Endothelial cell of umbilical vein (primary cell): Measurements from ENCODE around the gene HIVEP1. TPM values are rescaled to one million over a fixed set of nuclear protein-coding genes. Genes with fewer than 3 reads are reported as not detected.

Experiments
- BruUV-seq: library from RNA; stranded (reverse); fragments of 400-500 nt; replicated peaks from 2 replicates; lab custom pipeline; 2021; lab: Mats Ljungman, UMichigan
- CTCF ChIA-PET: fragments of 300-600, 350-600 bp; sonication (Branson Sonifier 250); formaldehyde crosslinking; loops from one replicate; lab custom pipeline; 2021; ENCODE audit warnings: antibody characterized with exemption, inconsistent platforms; lab: Charles Lee
- POLR2A ChIA-PET: fragments of 300-600, 350-600 bp; sonication (Branson Sonifier 250); formaldehyde crosslinking; loops from one replicate; lab custom pipeline; 2021; ENCODE audit warnings: antibody characterized with exemption, inconsistent platforms; lab: Charles Lee
- DNase-seq: peaks from one replicate; pipeline ENCODE4 v3.0.0-alpha.2; 2011; ENCODE audit warnings: low read depth, low spot score
- FAIRE-seq: peaks from 2 replicates; lab custom pipeline; 2011; peaks lifted over from hg19 to GRCh38; lab: Jason Lieb, UNC
- H2AFZ ChIP-seq: 2 replicates; pipeline ENCODE4 v1.6.0; 2012; ENCODE audit warnings: low read depth, low read length, control low read depth, inconsistent platforms
- H3K27ac ChIP-seq: 2 replicates; pipeline ENCODE4 v1.5.1; 2011; ENCODE audit warnings: low read depth, mild to moderate bottlenecking, control low read depth, low read length, moderate library complexity; ENCODE audit not compliant: insufficient read depth
- H3K27me3 ChIP-seq, 2 experiments: 2 replicates each; pipeline versions ENCODE4 v1.6.0 to v1.6.1; 2011; ENCODE audit warnings: low read length in 2 of 2, mixed read lengths in 1 of 2; ENCODE audit not compliant: control insufficient read depth in 2 of 2, insufficient read depth in 2 of 2
- H3K36me3 ChIP-seq, 2 experiments: 2 replicates in 1 of 2; 3 replicates in 1 of 2; pipeline ENCODE4 v1.5.1; 2011; ENCODE audit warnings: low read length in 2 of 2, mild to moderate bottlenecking in 1 of 2, moderate library complexity in 1 of 2; ENCODE audit not compliant: control insufficient read depth in 2 of 2, insufficient read depth in 2 of 2; ENCODE audit errors: extremely low read depth in 1 of 2
- H3K4me1 ChIP-seq: 3 replicates; pipeline ENCODE4 v1.5.1; 2011; ENCODE audit warnings: mild to moderate bottlenecking, low read length; ENCODE audit not compliant: control insufficient read depth, insufficient read depth; ENCODE audit errors: extremely low read depth
- H3K4me2 ChIP-seq: 2 replicates; pipeline ENCODE4 v1.6.1; 2011; ENCODE audit warnings: low read length, control low read depth, mixed read lengths; ENCODE audit not compliant: insufficient read depth
- H3K4me3 ChIP-seq, 3 experiments: fragments of 200-600 bp in 1 of 3; sonication (generic), shearing (Covaris generic) in 1 of 3; replicated peaks in 1 of 3; 2 replicates each; pipeline ENCODE4 v1.5.1; 2011 to 2016; ENCODE audit warnings: control low read depth in 3 of 3, low read length in 3 of 3, mild to moderate bottlenecking in 2 of 3, inconsistent platforms in 1 of 3, low read depth in 1 of 3, moderate library complexity in 1 of 3; ENCODE audit not compliant: insufficient read depth in 1 of 3
- H3K79me2 ChIP-seq: 2 replicates; pipeline ENCODE4 v1.6.0; 2012; ENCODE audit warnings: low read length, inconsistent platforms; ENCODE audit not compliant: control insufficient read depth, insufficient read depth
- H3K9ac ChIP-seq: replicated peaks from 2 replicates; pipeline ENCODE3; 2011; ENCODE audit warnings: low read length, control low read depth; ENCODE audit not compliant: insufficient read depth; ENCODE audit errors: extremely low read depth
- H3K9me1 ChIP-seq: replicated peaks from 3 replicates; pipeline ENCODE4 v1.6.0; 2011; ENCODE audit warnings: mild to moderate bottlenecking, low read length; ENCODE audit not compliant: control insufficient read depth, insufficient read depth; ENCODE audit errors: extremely low read depth
- H3K9me3 ChIP-seq: replicated peaks from 2 replicates; pipeline ENCODE4 v1.5.1; 2012; ENCODE audit warnings: low read length, inconsistent platforms; ENCODE audit not compliant: control insufficient read depth, insufficient read depth
- H4K20me1 ChIP-seq: replicated peaks from 2 replicates; pipeline ENCODE3; 2011; ENCODE audit warnings: mild to moderate bottlenecking, low read length; ENCODE audit not compliant: control insufficient read depth, insufficient read depth; ENCODE audit errors: extremely low read depth
- CTCF ChIP-seq, 2 donors: IDR thresholded peaks; 1 replicate in 1 of 2; 2 replicates in 1 of 2; pipeline ENCODE4 v1.5.1; 2011; ENCODE audit warnings: low read length in 2 of 2, mild to moderate bottlenecking in 2 of 2, moderate library complexity in 2 of 2, control low read depth in 1 of 2, inconsistent platforms in 1 of 2, low read depth in 1 of 2; ENCODE audit not compliant: insufficient read depth in 1 of 2; ENCODE audit errors: extremely low read depth in 1 of 2
- EZH2 ChIP-seq: IDR thresholded peaks from 2 replicates; pipeline ENCODE4 v1.6.1; 2012; ENCODE audit warnings: borderline replicate concordance, low read depth, mild to moderate bottlenecking, moderate library complexity, low read length, inconsistent platforms; ENCODE audit not compliant: severe bottlenecking
- FOS ChIP-seq: IDR thresholded peaks from 2 replicates; pipeline ENCODE4 v1.6.1; 2011; ENCODE audit warnings: mild to moderate bottlenecking, low read length, moderate library complexity, borderline replicate concordance; ENCODE audit not compliant: insufficient read depth
- GATA2 ChIP-seq: IDR thresholded peaks from 2 replicates; pipeline ENCODE4 v1.7.0; 2011; ENCODE audit warnings: low read depth, mild to moderate bottlenecking, moderate library complexity, mixed read lengths, low read length; ENCODE audit not compliant: insufficient read length, insufficient read depth
- JUN ChIP-seq: IDR thresholded peaks from 2 replicates; pipeline ENCODE4 v1.6.1; 2011; ENCODE audit warnings: borderline replicate concordance, low read depth; ENCODE audit not compliant: insufficient read length, insufficient read depth
- MAX ChIP-seq: IDR thresholded peaks from 2 replicates; pipeline ENCODE4 v1.6.1; 2011; ENCODE audit not compliant: insufficient read depth, insufficient read length
- POLR2A ChIP-seq: IDR thresholded peaks from 2 replicates; pipeline ENCODE4 v1.6.1; 2012; ENCODE audit warnings: low read depth, mild to moderate bottlenecking, control low read depth, low read length
- POLR2AphosphoS5 ChIP-seq: IDR thresholded peaks from 2 replicates; pipeline ENCODE4 v1.6.1; 2012; ENCODE audit warnings: low read depth, mild to moderate bottlenecking, control low read depth, low read length, moderate library complexity; ENCODE audit not compliant: insufficient read depth
- dilution Hi-C: fragments of 300-500 bp; cut with MboI; formaldehyde crosslinking; loops from one replicate; pipeline ENCODE4 v1.15.0; 2019; ENCODE audit warnings: low sequenced_read_pairs; ENCODE audit not compliant: extremely low pct_ligation_motif_present
- intact Hi-C: fragments of 100-400 bp; cut with micrococcal nuclease; formaldehyde crosslinking; loops from one replicate; pipeline ENCODE4 v1.10.0; 2022
- polyA plus RNA-seq, 4 experiments: library from polyadenylated mRNA; depleted of rRNA in 3 of 4; stranded (reverse) in 3 of 4; unstranded in 1 of 4; fragments of >200 nt; gene quantifications; 2 replicates each; pipeline versions ENCODE4 v1.2.1 to v1.2.3, GENCODE V29; 2011 to 2012; ENCODE audit warnings: missing spikeins in 1 of 4
- total RNA-seq: library from RNA; stranded (reverse); gene quantifications from 2 replicates; pipeline ENCODE4 v1.2.3, GENCODE V29; 2021

Gene HIVEP1
- total and polyA plus RNA-seq, 2 donors (not counting 3 experiments of a cell fraction or from before 2014, with no cell fraction given) = 33.5 to 49.2 TPM

- POLR2A ChIA-PET = interaction anchor here (0.7 kb wide), 1 partner anchor 375 kb away, joined by 3 read pairs; no protein-coding TSS in a partner anchor
- H3K79me2 ChIP-seq = peaks cover 15% of the 10 kb centered on the region
- intact Hi-C loops (loop anchor here (2.0 to 5.0 kb wide), 2 partner anchors 161 to 227 kb away; no protein-coding TSS in a partner anchor), dilution Hi-C loops (no loop called here)
- TF ChIP-seq GATA2 (no peak), EZH2 (no peak), POLR2A (no peak), MAX (no peak), JUN (no peak), CTCF (IDR thresholded peaks at IDR 0.05; ENCODE audit: extremely low read depth in 1 of 2, insufficient read depth in 1 of 2, low read depth in 1 of 2, low read length in 2 of 2) (no peak), FOS (no peak), POLR2AphosphoS5 (no peak)
- no peaks in the 10 kb centered on the region for H3K9me3 ChIP-seq
- no peaks in the 10 kb centered on the region for H4K20me1 ChIP-seq
- DNase-seq = no peak
- no peak for FAIRE-seq
- no peaks in the 10 kb centered on the region for H3K27me3 ChIP-seq
- no peaks in the 10 kb centered on the region for H3K36me3 ChIP-seq
- H3K27ac ChIP-seq = peak overlapping the region; percentile 89
- BruUV-seq = no TSS peak
- peaks cover 13% of the 10 kb centered on the region for H3K4me1 ChIP-seq
- CTCF ChIA-PET = interaction anchor here (1.2 kb wide), 1 partner anchor 24 kb away, joined by 3 read pairs; no protein-coding TSS in a partner anchor
- H3K9me1 ChIP-seq = no peaks in the 10 kb centered on the region
- peak overlapping the region in 2 of 3 experiments; percentile 68 to 88 for H3K4me3 ChIP-seq
- H2AFZ ChIP-seq = peak overlapping the region; percentile 89
- peak overlapping the region; percentile 100 for H3K9ac ChIP-seq
- peak overlapping the region; percentile 82 for H3K4me2 ChIP-seq
Measured at GRCh38 chr6:12007887-12008286, 4.2 kb upstream of the HIVEP1 start.
